Neural cell (in vitro differentiated cells): ENCODE data around the gene TMEM30A. TPM values are rescaled to one million over a fixed set of nuclear protein-coding genes. Genes with fewer than 3 reads are reported as not detected.

Experiments used
- H2AFZ ChIP-seq: fragments of 200-600, 300-800 bp; sonication (generic), shearing (Covaris generic); 2 replicates; pipeline ENCODE4 v1.6.0; 2014; ENCODE audit warnings: low read depth, mild to moderate bottlenecking, antibody characterized with exemption, low read length, moderate library complexity
- H3F3A ChIP-seq: fragments of 200-600 bp; shearing (Covaris generic); 2 replicates; pipeline ENCODE4 v1.6.1; 2016; ENCODE audit warnings: mild to moderate bottlenecking, moderate library complexity, mixed read lengths, antibody characterized with exemption, low read length; ENCODE audit not compliant: insufficient read depth, poor library complexity, severe bottlenecking
- H3K27ac ChIP-seq: fragments of 200-600, 300-800 bp; sonication (generic), shearing (Covaris generic); 2 replicates; pipeline ENCODE4 v1.5.1; 2014; ENCODE audit warnings: mild to moderate bottlenecking, low read length, moderate library complexity
- H3K27me3 ChIP-seq: fragments of 300-800, 200-600 bp; sonication (generic), shearing (Covaris generic); 2 replicates; pipeline ENCODE4 v1.6.0; 2014; ENCODE audit warnings: mild to moderate bottlenecking, low read depth, low read length, moderate library complexity; ENCODE audit not compliant: insufficient read depth
- H3K36me3 ChIP-seq: fragments of 300-800, 200-600 bp; sonication (generic), shearing (Covaris generic); 2 replicates; pipeline ENCODE4 v1.5.1; 2014; ENCODE audit warnings: mild to moderate bottlenecking, antibody characterized with exemption, low read length, moderate library complexity; ENCODE audit not compliant: insufficient read depth
- H3K4me2 ChIP-seq: fragments of 300-800, 200-600 bp; sonication (generic), shearing (Covaris generic); 2 replicates; pipeline ENCODE4 v1.6.0; 2014; ENCODE audit warnings: mild to moderate bottlenecking, low read length
- H3K4me3 ChIP-seq: fragments of 300-800, 200-600 bp; sonication (generic), shearing (Covaris generic); 2 replicates; pipeline ENCODE4 v1.5.1; 2014; ENCODE audit warnings: mild to moderate bottlenecking, low read length, moderate library complexity
- H3K79me2 ChIP-seq: fragments of 200-600 bp; shearing (Covaris generic); replicated peaks from 2 replicates; pipeline ENCODE4 v1.6.0; 2014; ENCODE audit warnings: mild to moderate bottlenecking, low read length, moderate library complexity; ENCODE audit not compliant: insufficient read depth
- H3K9ac ChIP-seq: fragments of 300-800, 200-600 bp; sonication (generic), shearing (Covaris generic); 2 replicates; pipeline ENCODE4 v1.6.1; 2016; ENCODE audit warnings: mild to moderate bottlenecking, low read length, mixed read lengths
- H3K9me2 ChIP-seq: fragments of 200-600 bp; shearing (Covaris generic); 2 replicates; pipeline ENCODE4 v1.6.1; 2016; ENCODE audit warnings: mild to moderate bottlenecking, low read length, mixed read lengths; ENCODE audit not compliant: insufficient read depth
- H3K9me3 ChIP-seq: fragments of 200-600, 300-800 bp; sonication (generic), shearing (Covaris generic); 2 replicates; pipeline ENCODE4 v1.6.1; 2016; ENCODE audit warnings: mild to moderate bottlenecking, mixed run types, low read length, moderate library complexity, mixed read lengths
- H4K20me1 ChIP-seq: fragments of 200-600 bp; shearing (Covaris generic); 2 replicates; pipeline ENCODE4 v1.6.1; 2016; ENCODE audit warnings: mild to moderate bottlenecking, mixed run types; ENCODE audit not compliant: insufficient read depth
- CTCF ChIP-seq: fragments of 450-650 bp; IDR thresholded peaks from 2 replicates; pipeline ENCODE4 v1.5.1; 2014; ENCODE audit warnings: antibody characterized with exemption, mild to moderate bottlenecking, moderate library complexity; ENCODE audit not compliant: poor library complexity, severe bottlenecking
- EP300 ChIP-seq: fragments of 450-650 bp; conservative IDR thresholded peaks from 2 replicates; pipeline ENCODE4 v1.6.1; 2014; ENCODE audit warnings: antibody characterized with exemption, mild to moderate bottlenecking, moderate library complexity; ENCODE audit not compliant: poor library complexity, severe bottlenecking
- EZH2 ChIP-seq: fragments of 200-600, 300-800 bp; shearing (Covaris generic), sonication (generic); IDR thresholded peaks from 2 replicates; pipeline ENCODE4 v1.6.1; 2014; ENCODE audit warnings: antibody characterized with exemption, low read length, borderline replicate concordance, mild to moderate bottlenecking; ENCODE audit not compliant: insufficient read depth, poor library complexity, severe bottlenecking
- MXI1 ChIP-seq: fragments of 450-650 bp; conservative IDR thresholded peaks from 2 replicates; pipeline ENCODE4 v1.6.1; 2014; ENCODE audit warnings: antibody characterized with exemption, mild to moderate bottlenecking; ENCODE audit not compliant: poor library complexity, severe bottlenecking
- POLR2AphosphoS5 ChIP-seq: IDR thresholded peaks from 2 replicates; pipeline ENCODE4 v1.6.1; 2012
- RAD21 ChIP-seq: fragments of 450-650 bp; conservative IDR thresholded peaks from 2 replicates; pipeline ENCODE4 v1.6.1; 2014; ENCODE audit warnings: antibody characterized with exemption, mild to moderate bottlenecking, moderate library complexity
- REST ChIP-seq: IDR thresholded peaks from 2 replicates; pipeline ENCODE4 v1.6.1; 2012; ENCODE audit warnings: borderline replicate concordance
- SMC3 ChIP-seq: fragments of 450-650 bp; conservative IDR thresholded peaks from 2 replicates; pipeline ENCODE4 v1.6.1; 2014; ENCODE audit warnings: antibody characterized with exemption, mild to moderate bottlenecking, moderate library complexity; ENCODE audit not compliant: poor library complexity
- TAF1 ChIP-seq: IDR thresholded peaks from 2 replicates; pipeline ENCODE4 v1.6.1; 2012; ENCODE audit warnings: low read depth
- polyA plus RNA-seq: library from polyadenylated mRNA; depleted of rRNA; stranded (reverse); fragments of >200 nt; gene quantifications from 2 replicates; pipeline ENCODE4 v1.2.3, GENCODE V29; 2014

Gene TMEM30A
- polyA plus RNA-seq, 1 donor from 2014 or later, result 110 TPM

DNA sequence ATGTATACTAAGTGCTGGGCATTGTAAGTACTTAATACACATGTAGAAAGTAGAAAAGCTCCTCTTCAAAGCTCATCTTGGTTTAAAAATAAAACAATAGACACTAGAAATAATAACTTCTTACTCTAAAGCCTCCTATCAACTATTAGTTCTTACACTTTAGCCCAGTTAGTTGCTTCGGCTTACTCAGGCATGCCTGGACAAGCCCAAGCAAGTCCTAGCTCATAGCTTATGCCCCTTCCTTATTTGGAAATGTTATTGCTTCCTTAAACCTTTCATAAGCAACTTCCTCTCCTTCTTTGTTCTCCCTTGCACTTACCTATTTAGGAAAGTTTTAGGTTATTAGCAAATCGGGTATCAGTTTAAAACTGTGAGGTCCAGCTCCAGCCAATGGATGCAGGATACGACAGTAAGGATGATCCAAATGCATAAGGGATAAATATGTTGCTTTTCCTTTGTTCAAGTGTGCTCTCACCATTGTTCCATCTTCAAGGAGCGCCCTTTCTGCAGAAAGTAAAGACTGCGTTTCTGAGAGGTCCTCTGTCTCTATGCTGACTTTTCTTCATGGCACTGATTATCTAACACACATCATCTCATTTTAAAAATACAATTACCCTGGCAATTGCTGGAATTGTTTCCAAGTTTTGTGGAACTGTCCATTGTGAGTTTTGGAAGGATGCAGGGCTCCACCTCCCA is 12.3 kb downstream of the TMEM30A start:
- no peak overlapping the region for H3K4me3 ChIP-seq
- no peak for TF ChIP-seq RAD21
- no peaks in the 10 kb centered on the region for H4K20me1 ChIP-seq
- H3K9me2 ChIP-seq, result no peaks in the 10 kb centered on the region
- peaks cover 45% of the 10 kb centered on the region for H3K79me2 ChIP-seq
- H3K27ac ChIP-seq, result no peak overlapping the region
- no peaks in the 10 kb centered on the region for H3K27me3 ChIP-seq
- H3K4me2 ChIP-seq, result no peak overlapping the region
- H2AFZ ChIP-seq, result no peak overlapping the region
- H3K36me3 ChIP-seq, result peaks cover 2% of the 10 kb centered on the region
- no peaks in the 10 kb centered on the region for H3K9me3 ChIP-seq
- H3F3A ChIP-seq, result no peaks in the 10 kb centered on the region
- H3K9ac ChIP-seq, result no peak overlapping the region

- Histone ChIP-seq H3K4me2 (no peak overlapping the region), H3K9ac (no peak overlapping the region), H3K9me3 (no peaks in the 10 kb centered on the region), H4K20me1 (no peaks in the 10 kb centered on the region), H3K4me3 (no peak overlapping the region), H3K9me2 (no peaks in the 10 kb centered on the region), H3K79me2 (peaks cover 52% of the 10 kb centered on the region), H3K36me3 (peaks cover 2% of the 10 kb centered on the region), H2AFZ (no peak overlapping the region), H3F3A (no peaks in the 10 kb centered on the region), H3K27ac (no peak overlapping the region), H3K27me3 (no peaks in the 10 kb centered on the region)
- TF ChIP-seq RAD21 (no peak), SMC3 (no peak), REST (no peak), POLR2AphosphoS5 (no peak), CTCF (no peak), MXI1 (no peak), EP300 (no peak), EZH2 (no peak), TAF1 (no peak)
Measured at GRCh38 chr6:75268988-75269354, 15.6 kb downstream of the TMEM30A start.
